GM12892 (cell line): ENCODE results near the gene IER5.
A peak's percentile ranks its signal among the peaks of the same experiment; 100 is the strongest.

ENCODE experiments used
- DNase-seq: peaks from one replicate; pipeline ENCODE4 v3.0.0; 2011; ENCODE audit not compliant: insufficient read length
- FAIRE-seq: peaks from 2 replicates; lab custom pipeline; 2011; peaks lifted over from hg19 to GRCh38; lab: Jason Lieb, UNC
- POLR2A ChIP-seq: IDR thresholded peaks from 2 replicates; pipeline ENCODE4 v1.6.1; 2011; ENCODE audit warnings: low read depth, low read length, control low read depth
- POLR2AphosphoS5 ChIP-seq: IDR thresholded peaks from 2 replicates; pipeline ENCODE4 v1.6.1; 2011; ENCODE audit warnings: low read depth, low read length, control low read depth
- TAF1 ChIP-seq: IDR thresholded peaks from 2 replicates; pipeline ENCODE4 v1.6.1; 2011; ENCODE audit warnings: low read depth, mild to moderate bottlenecking, control low read depth, low read length, borderline replicate concordance

Gene IER5

DNA sequence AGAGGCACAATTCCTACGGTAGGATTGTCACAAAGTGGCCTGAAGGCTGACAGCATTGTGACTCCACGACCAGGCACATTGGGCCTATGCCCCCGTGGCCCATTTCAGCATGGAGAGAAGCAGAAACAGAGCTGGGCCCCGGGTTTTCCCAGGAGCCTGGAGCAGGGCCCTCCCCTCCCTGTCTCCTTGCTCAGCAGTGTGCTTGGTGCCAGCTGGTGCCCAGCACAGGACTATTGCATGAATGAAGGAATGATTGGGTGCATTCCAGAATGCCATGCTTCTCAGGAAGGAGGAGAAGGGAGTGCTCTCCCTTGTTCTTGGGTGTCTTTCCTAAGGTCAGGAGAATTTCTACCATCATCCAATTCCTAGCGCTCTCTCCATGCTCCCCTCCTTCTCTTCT is 33.7 kb downstream of the IER5 start:
- no peak for FAIRE-seq
- no peak for DNase-seq
- no peak for TF ChIP-seq POLR2A
- no peak for TF ChIP-seq TAF1
- TF ChIP-seq POLR2AphosphoS5, result no peak

DNA sequence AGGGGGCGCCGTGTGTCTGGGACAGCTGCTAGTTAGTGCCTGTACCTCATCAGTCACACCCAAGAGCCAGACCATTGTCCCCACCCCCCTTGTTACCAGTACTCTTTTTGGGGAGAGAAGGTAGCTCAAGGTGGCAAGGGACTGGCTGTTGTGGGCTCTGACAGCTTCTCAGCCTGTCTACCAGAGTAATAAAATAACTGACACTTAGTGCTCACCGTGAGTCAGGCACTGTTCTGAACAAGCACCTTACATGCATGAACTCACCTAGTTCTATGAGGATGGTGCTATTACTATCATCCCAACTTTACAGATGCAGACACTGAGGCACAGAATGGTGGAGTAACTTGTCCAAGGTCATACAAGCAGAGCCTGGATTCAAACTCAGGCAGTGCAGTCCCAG is 34.7 kb downstream of the IER5 start:
- FAIRE-seq (no peak), DNase-seq (no peak)
- no peak for TF ChIP-seq POLR2A
- no peak for TF ChIP-seq TAF1
- no peak for TF ChIP-seq POLR2AphosphoS5

DNA sequence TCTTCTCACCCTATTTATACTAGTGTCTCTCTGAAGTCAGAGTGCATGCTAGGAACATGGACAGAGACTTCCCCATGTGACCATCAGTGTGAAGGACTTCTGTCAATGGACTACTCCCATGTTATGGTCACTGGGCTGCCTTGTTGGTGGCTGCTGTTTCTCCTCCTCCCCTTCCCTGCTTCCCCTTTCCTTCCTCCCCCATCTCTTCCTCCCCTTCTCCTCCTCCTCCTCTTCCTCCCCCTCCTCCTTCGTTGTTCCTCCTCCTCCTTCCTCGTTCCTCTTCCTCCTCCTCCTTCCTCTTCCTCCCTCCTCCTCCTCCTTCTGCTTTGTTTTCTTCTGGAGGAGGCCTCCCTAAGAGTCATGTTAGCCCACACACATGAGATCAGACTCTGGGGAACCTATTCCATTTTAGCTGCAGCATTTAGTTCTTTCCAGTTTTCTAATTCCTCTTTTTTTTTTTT is 35.8 kb downstream of the IER5 start:
- FAIRE-seq (no peak), DNase-seq (no peak)
- TF ChIP-seq POLR2A, result no peak
- no peak for TF ChIP-seq POLR2AphosphoS5
- no peak for TF ChIP-seq TAF1

DNA sequence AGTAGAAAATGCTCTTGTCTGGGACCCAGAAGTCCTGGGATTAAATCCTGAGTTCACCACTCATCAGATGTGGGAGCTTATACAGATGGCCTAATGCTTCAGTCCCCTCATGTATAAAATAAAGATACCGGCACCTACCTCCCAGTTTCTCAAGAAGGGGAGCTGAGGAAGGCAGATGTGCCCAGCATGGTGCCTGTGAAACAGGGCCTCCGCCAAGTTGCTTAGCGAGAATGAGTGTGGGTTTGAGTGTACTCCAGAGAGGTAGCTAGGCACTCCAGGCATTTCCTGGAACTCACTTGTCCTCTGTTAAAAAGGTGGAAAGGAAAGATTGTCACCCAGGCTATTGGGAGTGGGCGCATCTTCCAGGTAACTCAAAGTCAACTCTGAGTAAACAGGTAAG is 37.8 kb downstream of the IER5 start:
- DNase-seq (no peak), FAIRE-seq (no peak)
- TF ChIP-seq TAF1, result no peak
- TF ChIP-seq POLR2AphosphoS5, result no peak
- TF ChIP-seq POLR2A, result no peak

DNA sequence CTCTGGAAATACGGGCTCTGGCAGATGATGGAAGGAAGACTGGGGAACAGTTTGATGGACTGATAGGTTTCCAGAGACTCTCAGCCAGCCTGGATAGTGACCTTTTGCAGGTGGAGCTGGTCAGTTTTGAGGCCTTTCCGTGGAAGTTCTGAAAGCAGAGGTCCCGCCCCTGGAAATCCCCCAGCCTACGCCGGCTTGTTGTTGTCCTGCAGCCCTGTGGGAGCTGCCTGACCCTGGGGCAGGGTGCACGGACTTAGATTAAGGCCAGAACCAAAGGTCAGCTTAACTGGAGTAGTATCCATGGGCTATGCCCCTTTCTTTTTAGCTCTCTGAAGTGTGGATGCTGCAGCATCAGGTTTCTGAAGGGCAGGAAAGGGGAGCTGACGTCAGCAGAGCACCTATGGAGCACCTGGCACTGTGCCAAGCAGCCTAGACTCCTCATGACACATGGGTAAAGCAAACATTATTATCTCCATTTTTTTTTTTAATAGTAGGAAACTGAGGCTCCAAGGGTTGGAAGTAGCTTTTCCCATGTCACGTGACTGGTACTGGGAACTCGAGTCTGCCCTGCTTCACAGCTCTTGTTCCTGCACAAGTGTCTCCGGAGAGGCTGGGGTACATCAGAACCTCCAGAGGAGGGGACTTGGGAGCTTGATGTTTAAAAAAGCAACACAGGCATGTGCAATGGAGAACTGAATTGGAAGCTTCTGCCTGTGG is 38.5 kb downstream of the IER5 start:
- FAIRE-seq, result no peak
- DNase-seq, result no peak
- TF ChIP-seq TAF1 (no peak), POLR2A (no peak), POLR2AphosphoS5 (no peak)

DNA sequence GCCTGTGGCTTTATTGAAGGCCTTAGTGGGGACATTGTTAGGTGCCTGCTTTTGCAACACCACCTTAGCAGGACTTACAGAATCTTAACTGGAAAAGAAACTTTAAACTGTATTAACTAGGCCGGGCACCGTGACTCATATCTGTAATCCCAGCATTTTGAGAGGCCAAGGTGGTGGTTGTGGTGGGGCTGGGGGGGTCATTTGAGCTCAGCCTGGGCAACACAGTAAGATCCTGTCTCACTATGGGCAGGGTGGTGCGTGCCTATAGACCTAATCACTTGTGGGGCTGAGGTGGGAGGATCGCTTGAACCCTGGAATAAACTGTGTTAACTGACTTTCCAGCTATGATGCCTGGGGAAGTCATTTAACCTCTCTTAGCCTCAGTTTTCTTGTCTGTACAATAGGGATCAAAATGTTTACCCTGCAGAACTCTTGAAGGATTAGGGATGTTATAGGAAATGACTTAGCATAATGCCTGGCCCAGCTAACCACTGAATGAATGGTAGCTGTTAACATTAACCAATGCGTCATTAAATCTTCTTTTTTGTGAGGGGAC is 39.5 kb downstream of the IER5 start:
- FAIRE-seq (no peak), DNase-seq (no peak)
- no peak for TF ChIP-seq TAF1
- TF ChIP-seq POLR2AphosphoS5, result no peak; the same call in 1 of the 2 replicates
- no peak; the same call in 1 of the 2 replicates for TF ChIP-seq POLR2A

DNA sequence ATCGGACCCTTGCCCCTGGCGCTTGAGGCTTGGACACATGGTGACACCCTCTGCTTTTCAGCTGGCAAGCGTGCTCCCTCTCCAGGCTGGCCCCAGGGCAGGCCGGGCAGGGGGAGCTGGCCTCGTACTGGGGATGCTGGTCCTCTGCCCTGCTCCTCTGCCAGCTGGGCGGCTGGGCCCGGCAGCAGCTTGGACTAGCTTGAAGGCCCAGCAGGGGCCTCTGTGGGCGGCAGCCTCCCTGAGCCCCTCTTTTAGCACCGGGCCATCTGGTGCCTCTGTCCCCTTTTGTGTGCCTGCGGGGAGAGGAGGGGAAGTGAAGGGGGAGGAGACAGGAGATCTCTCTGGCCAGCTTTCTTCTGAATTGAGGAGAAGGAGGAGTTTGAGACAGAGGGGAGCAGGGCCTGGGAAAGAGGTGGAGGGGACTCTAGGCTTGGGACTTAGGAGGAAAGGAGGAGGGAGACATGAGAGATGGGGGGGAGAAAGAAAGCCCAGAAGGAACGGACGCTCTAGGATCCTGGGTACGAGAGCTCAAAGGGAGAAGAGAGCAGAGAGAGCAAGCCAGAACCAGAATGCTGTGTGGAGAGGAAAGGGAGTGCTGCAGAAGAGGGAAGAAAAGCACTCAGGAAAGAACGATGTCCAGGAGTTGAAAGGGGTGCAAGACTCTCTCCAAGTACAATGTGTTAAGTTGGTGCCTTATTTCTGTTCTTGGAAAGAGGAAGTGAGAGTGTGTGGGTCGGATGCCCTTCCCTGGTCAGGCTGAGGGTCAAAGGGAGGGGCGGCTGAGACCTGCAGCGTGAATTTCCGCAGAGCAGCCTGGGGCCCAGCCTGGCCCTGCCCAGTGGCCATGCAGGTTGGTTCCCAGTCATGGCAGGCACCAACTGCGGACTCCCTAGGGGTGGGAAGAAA is 40.3 kb downstream of the IER5 start:
- peak; percentile 84 for TF ChIP-seq POLR2AphosphoS5
- peak; percentile 61; the same call in 1 of the 2 replicates for TF ChIP-seq TAF1
- peak; percentile 59 for TF ChIP-seq POLR2A
- DNase-seq (no peak), FAIRE-seq (peak; percentile 89)

DNA sequence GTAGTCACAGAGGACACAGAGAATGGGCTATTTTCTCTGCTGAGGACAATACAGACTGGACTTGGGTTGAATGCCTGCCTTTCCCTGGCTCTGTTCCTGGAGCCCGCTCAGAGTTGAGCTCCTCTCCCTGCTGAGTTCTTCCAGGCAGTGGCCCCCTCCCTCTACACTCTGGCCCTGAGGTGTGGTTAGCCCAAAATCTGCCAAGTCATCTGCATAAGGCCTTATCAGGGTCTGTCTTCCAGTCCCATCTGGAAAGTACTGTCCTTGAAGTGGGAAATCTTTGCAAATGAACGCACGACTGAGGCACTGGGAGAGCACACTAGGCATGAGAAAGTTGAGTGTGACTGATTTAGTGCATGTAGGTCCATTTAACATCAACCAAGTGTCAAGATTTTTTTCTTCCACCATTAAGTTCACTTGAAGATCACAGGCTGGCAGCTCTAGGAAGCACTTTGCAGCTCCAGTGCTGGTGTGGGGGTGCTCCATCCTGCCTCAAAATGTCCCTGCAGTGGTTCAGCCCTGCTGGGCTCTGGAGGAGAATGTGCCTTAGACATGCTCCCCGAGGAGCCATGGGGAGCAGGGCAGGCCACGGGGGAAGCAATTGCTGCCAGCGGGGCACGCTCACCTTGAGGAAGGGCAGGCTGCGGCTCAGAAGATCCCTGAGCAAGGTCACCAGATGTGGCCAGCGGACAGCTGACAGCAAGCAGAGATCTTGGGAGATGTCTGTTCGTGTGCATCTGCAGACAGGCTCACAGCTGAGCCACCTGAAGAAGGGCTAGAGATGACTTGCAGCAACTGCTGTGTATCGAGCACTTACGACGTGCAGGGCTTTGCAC is 41.5 kb downstream of the IER5 start:
- no peak for DNase-seq
- FAIRE-seq, result peak; percentile 85
- TF ChIP-seq POLR2AphosphoS5 (peak; percentile 83), TAF1 (no peak; the same call in 1 of the 2 replicates), POLR2A (peak; percentile 46; the same call in 1 of the 2 replicates)

DNA sequence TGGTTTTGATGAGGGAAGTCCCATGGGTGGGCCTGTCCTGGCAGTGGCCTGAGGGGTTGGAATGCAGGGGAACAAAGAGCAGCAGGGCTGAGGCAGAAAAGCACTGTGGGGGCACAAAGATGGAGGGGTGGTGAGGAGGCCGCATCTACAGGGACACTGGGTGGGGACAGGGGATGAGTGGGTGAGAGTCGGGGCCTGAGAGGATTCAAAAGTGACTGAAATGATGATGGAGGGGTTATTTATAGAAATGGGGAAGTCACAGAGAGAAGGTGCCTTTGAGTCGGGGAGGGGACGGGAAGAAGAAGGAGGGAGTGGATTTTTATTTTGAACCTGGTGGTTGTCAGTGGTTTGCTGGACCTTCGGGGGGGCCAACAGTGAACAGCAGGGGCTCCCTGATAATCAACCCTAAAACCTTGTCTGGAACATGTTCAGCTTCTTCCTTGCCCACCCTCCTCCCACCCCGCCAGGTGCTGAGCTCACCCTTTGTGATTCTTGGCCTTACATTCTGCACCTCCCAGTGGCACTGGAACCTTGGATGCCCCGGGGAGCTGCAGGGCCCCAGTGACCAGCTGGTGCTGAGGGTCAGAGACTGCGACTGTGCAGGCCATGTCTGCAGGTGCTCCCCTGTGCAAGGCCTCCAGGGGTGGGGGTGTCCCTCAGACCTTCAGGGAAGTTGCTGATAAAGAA is 42.9 kb downstream of the IER5 start:
- DNase-seq (peak; percentile 62), FAIRE-seq (peak; percentile 9)
- TF ChIP-seq POLR2AphosphoS5 (peak; percentile 42; the same call in 1 of the 2 replicates), TAF1 (peak; percentile 30; the same call in 1 of the 2 replicates), POLR2A (no peak; the same call in 1 of the 2 replicates)
